ENCODE data around the gene CDK5R2. TPM values are rescaled to one million over a fixed set of nuclear protein-coding genes. Genes with fewer than 3 reads are reported as not detected.

The CDK5R2 gene
- under 1 TPM in 2 of 4 donors, not detected in 2; 0.14 to 0.36 TPM for total RNA-seq
- under 1 TPM in 1 of 3 donors, not detected in 2; 0.48 TPM for polyA plus RNA-seq

- H3K36me3 ChIP-seq = no peaks in the 10 kb centered on the region
- intact Hi-C loops (cut with DNase I) = no loop called here
- H3K27me3 ChIP-seq = peaks cover 52 to 82% (median 61%) of the 10 kb centered on the region in 3 donors
- H3K9me3 ChIP-seq = no peaks in the 10 kb centered on the region
- peak; percentile 76 for DNase-seq
- peaks cover 0 to 35% (median 24%) of the 10 kb centered on the region in 4 donors for H3K4me1 ChIP-seq
- TF ChIP-seq EP300 (IDR thresholded peaks at IDR 0.05) (no peak), CTCF (IDR thresholded peaks at IDR 0.05) (no peak), POLR2A (IDR thresholded peaks at IDR 0.05) (no peak), POLR2AphosphoS5 (IDR thresholded peaks at IDR 0.05) (no peak)
- H3K27ac ChIP-seq = no peak within 1 kb of the TSS
- 3 to 4% methylated on average over 37 of the region's 37 CpGs for WGBS, 2 donors
- H3K4me3 ChIP-seq = peak within 1 kb of the TSS in 3 of 4 donors; percentile 18 to 45 (median 38)
Measured at GRCh38 chr2:218959141-218959731, at the start of gene CDK5R2. Gene CDK5R2, plus strand, starts transcription at chr2:218959666. Its CDS starts 155 bp downstream, at chr2:218959821.

DNA sequence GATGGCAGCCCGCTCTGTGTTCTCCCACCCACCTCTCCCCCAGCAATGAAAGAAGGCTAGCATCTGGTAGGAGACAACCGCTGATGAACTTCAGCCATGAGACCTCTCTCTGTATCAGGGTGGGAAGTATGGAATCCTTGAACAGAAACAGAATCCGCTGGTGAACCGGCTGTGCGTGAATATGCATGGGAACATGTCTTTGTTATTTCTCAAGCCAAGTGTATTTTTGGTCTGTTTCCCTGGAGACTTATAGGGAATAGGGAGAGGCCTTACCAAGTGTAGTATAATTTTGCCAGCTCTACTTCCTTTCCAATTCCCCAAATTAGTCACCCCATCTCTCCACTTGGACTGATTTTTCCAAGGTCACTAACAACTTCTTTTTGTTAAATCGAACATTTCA is 48.7 kb upstream of the CDK5R2 start:
- intact Hi-C loops (cut with DNase I) = no loop called here
- Histone ChIP-seq H3K4me3 (no peak overlapping the region), H3K36me3 (no peaks in the 10 kb centered on the region), H3K4me1 (peaks cover 0 to 13% (median 9%) of the 10 kb centered on the region in 4 donors), H3K27ac (no peak overlapping the region), H3K27me3 (peaks cover 0 to 1% (median 0%) of the 10 kb centered on the region in 3 donors), H3K9me3 (no peaks in the 10 kb centered on the region)
- TF ChIP-seq POLR2AphosphoS5 (IDR thresholded peaks at IDR 0.05) (no peak), POLR2A (IDR thresholded peaks at IDR 0.05) (no peak), EP300 (IDR thresholded peaks at IDR 0.05) (no peak), CTCF (IDR thresholded peaks at IDR 0.05) (no peak)
- 96% methylated on average over 6 of the region's 6 CpGs for WGBS, 2 donors
- DNase-seq = no peak

DNA sequence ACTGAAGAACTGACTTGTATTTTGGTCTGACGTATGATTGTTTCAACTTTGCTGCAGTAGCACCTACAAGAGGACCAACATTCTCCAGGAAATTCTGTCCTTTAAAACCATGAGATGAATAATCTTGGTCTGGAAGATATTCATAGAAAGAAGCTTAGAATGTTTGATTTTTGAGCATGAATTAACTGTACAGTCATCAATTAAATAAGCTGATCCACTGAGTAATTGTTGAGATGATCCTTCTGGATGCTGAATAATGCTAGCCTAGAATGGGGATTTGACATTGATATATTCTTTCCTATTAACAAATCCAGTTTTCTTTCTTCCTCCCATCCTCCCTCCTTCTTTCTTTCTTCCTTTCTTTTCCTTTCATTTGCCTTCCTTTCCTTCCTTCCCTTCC is 39.0 kb upstream of the CDK5R2 start:
- peaks cover 0 to 28% (median 6%) of the 10 kb centered on the region in 3 donors for H3K27me3 ChIP-seq
- H3K4me1 ChIP-seq = peaks cover 0 to 2% (median 0%) of the 10 kb centered on the region in 4 donors
- H3K36me3 ChIP-seq = no peaks in the 10 kb centered on the region
- intact Hi-C loops (cut with DNase I) = no loop called here
- TF ChIP-seq POLR2AphosphoS5 (IDR thresholded peaks at IDR 0.05) (no peak), CTCF (IDR thresholded peaks at IDR 0.05) (no peak), EP300 (IDR thresholded peaks at IDR 0.05) (no peak), POLR2A (IDR thresholded peaks at IDR 0.05) (no peak)
- peaks cover 0 to 4% (median 0%) of the 10 kb centered on the region in 4 donors for H3K9me3 ChIP-seq
- no peak overlapping the region for H3K27ac ChIP-seq
- DNase-seq = no peak
- H3K4me3 ChIP-seq = no peak overlapping the region
- 87 to 100% methylated on average over 1 of the region's 1 CpG for WGBS, 2 donors

DNA sequence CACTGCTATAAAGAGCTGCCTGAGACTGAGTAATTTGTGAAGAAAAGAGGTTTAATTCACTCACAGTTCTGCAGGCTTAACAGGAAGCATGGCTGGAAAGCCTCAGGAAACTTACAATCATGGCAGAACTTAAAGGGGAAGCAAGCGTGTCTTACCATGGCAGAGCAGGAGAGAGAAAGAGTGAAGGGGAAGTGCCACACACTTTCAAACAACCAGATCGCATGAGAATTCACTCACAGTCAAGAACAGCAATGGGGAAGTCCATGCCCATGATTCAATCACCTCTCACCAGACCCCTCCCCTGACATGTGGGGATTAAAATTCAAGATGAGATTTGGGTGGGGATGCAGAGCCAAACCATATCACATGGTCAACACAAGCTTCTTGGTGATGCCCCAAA is 34.7 kb upstream of the CDK5R2 start:
- peaks cover 0 to 15% (median 6%) of the 10 kb centered on the region in 3 donors for H3K27me3 ChIP-seq
- WGBS, 2 donors = 80 to 89% methylated on average over 2 of the region's 2 CpGs

More for the DNA sequence above, 34.7 kb upstream of the CDK5R2 start:
- H3K27ac ChIP-seq = no peak overlapping the region
- no peak for TF ChIP-seq EP300 (IDR thresholded peaks at IDR 0.05)
- TF ChIP-seq POLR2AphosphoS5 (IDR thresholded peaks at IDR 0.05) = no peak
- TF ChIP-seq CTCF (IDR thresholded peaks at IDR 0.05) = no peak
- no peak for TF ChIP-seq POLR2A (IDR thresholded peaks at IDR 0.05)
- no peaks in the 10 kb centered on the region for H3K36me3 ChIP-seq
- intact Hi-C loops (cut with DNase I) = no loop called here
- DNase-seq = no peak
- H3K4me3 ChIP-seq = no peak overlapping the region
- peaks cover 0 to 4% (median 0%) of the 10 kb centered on the region in 4 donors for H3K9me3 ChIP-seq
- H3K4me1 ChIP-seq = peaks cover 0 to under 1% (median 0%) of the 10 kb centered on the region in 4 donors
